Subcutaneous adipose tissue (tissue), 4 donors: ENCODE measurements around the gene MICU1. TPM values are rescaled to one million over a fixed set of nuclear protein-coding genes. Genes with fewer than 3 reads are reported as not detected.

Experiments
- total RNA-seq, 4 donors: library from RNA; depleted of rRNA; stranded (reverse); fragments of >200 nt; gene quantifications; one replicate each; pipeline ENCODE4 v1.1.0, GENCODE V29; 2016
- TF ChIP-seq, protein P1 (sequence below): fragments of 450-650 bp; IDR thresholded peaks from one replicate; pipeline ENCODE4 v1.5.1; 2016; ENCODE audit warnings: low read depth, mild to moderate bottlenecking, control low read depth, antibody characterized with exemption, moderate library complexity

The MICU1 gene
- total RNA-seq, 4 donors from 2014 or later, result 26.9 to 42.5 (median 34.9) TPM

DNA sequence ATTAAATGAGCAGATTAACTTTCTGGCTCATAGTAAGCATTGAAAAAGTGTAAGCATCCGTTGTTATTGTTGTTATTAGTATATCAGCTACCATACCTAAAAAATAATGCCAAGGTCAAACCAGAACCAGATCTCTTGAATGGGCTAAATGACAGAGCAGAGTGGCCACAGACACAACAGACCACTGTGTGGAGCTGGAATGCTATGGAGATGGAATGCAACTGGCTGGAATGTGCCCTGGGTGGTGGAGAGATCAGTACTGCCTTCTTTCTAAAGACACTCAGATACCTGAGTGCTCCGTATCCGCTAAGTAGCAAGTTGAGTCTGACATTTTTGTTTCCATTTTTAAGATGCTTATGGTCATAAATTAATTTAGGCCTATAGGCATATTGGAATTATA, 250.7 kb downstream of the MICU1 start:
- TF ChIP-seq, protein P1, sequence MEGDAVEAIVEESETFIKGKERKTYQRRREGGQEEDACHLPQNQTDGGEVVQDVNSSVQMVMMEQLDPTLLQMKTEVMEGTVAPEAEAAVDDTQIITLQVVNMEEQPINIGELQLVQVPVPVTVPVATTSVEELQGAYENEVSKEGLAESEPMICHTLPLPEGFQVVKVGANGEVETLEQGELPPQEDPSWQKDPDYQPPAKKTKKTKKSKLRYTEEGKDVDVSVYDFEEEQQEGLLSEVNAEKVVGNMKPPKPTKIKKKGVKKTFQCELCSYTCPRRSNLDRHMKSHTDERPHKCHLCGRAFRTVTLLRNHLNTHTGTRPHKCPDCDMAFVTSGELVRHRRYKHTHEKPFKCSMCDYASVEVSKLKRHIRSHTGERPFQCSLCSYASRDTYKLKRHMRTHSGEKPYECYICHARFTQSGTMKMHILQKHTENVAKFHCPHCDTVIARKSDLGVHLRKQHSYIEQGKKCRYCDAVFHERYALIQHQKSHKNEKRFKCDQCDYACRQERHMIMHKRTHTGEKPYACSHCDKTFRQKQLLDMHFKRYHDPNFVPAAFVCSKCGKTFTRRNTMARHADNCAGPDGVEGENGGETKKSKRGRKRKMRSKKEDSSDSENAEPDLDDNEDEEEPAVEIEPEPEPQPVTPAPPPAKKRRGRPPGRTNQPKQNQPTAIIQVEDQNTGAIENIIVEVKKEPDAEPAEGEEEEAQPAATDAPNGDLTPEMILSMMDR, result no peak

DNA sequence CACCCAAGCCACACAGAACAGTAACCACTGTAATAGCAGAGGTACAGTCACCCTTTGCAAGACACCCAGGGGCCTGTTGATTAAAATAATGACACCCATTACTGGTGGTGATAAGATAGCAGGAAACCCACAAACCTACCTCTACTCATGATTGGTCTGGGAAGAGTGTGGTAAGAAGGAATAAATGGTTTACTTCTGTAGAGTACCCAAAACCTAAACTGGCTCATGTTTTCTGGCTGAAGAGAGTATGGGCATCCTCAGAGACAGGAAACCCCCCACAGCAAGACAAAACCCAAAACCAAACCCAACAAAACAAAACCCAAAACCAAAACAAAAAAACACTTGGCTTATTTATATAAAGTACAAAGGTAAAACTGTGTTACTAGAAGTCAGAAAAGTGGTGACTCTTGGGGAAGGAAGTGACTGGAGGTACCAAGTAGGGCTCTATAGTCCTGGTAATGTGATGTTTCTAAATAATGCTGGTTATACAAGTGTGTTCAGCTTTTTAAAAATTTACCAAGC, 255.6 kb downstream of the MICU1 start:
- TF ChIP-seq, protein P1, result no peak

DNA sequence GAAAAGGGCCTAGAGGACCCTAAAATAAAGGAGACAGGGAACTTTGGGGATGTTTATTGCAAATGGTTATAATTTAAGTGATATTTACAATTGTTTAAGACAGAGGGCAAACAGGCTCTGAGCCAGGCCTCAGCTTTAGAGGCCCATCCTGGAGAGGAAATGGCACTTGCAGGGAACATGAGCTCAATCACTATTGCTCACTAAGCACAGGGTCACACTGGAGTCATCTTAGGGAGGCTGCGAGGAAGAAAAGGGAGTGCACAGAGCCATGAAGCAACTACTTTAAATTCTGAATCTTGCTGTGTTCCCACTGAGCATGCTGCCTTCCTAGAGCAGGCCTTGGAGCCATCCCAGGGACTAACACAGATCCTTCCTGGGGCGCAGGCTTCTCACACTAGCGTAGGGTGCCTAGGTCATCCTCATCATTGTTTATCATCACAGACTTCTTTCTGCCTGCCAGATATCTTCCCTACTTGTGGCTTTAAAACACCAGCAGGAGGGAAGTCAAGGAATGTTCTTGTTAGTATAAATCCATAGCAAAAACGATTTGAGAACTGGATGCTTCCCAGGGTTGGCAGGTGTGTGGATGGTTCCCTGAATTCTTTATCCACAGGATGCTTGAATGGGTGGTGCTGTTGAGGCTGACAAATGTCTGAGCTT, 258.4 kb downstream of the MICU1 start:
- TF ChIP-seq, protein P1, result no peak

DNA sequence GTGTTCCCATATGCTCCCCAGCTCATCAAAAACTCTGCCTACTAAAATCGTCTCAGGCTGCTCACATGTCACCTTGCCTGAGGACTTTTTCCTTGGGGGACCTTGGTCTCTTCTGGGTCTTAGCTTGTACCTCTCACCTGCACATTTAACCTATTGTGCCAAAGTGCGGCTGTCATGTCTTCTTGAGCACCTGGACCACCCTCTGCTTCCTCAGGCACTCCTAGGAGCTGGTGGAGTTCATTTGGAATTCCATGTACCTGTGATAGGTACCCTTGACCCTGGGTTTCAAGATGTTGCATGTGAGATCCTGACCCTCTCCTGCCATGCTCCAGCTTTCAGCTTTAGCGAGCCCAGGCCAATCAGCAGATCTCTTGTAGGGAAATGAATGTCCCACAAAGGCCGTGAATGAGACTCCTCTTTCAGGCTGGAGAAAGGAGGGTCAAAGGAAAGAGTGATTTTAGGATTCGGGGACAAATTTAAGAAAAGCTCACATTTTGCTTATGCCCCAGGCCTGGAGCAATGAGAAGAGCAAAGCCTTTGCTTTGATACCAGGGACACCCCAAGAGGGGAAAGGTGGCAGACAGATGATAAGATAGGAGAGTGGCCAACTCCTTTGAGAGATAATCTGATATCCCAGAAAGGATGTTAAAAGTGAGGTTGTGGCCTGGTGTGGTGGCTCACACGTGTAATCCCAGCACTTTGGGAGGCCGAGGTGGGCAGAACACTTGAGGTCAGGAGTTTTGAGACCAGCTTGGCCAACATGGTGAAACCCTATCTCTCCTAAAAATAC, 260.6 kb downstream of the MICU1 start:
- TF ChIP-seq, protein P1, result no peak

DNA sequence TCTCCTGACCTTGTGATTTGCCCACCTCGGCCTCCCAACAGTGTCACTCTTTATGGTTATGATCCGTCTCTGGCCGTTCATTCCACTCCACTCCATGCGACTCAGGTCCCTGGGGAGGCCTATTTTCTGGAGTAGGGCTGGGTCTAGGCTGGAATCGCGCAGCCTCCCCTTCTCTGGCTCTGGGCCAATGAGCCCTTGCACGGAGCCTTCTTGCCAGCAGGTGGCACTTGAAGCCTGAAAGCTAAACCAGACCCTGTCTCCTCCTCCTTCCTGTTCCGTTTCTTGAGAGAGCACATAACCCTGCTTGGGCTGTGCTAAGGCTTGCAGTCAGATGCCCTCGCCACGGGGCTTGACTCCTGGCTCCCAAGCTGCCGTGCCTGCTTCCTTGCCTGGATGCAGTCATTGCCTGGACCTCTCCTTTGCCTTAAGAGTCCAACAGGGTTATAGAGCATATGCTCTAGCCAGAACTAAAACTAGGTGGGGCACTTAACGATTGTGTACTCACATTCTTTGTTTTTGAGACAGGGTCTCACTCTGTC, 261.6 kb downstream of the MICU1 start:
- TF ChIP-seq, protein P1, result no peak

DNA sequence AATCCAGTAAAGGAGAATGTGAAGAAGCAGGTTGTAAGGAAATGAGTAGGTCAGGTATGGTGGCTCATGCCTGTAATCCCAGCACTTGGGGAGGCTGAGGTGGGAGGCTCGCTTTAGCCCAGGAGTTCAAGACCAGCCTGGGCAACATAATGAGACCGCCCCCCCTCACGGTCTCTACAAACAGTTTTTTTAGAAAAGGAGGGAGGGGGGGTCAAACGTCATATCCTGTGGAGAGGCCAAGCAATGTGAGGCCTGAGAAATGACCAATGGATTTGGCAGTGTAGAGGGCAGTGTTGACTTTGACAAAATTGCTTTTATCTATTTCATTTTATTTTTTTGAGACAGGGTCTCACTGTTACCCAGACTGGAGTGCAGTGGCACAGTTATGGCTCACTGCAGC, 268.9 kb downstream of the MICU1 start:
- TF ChIP-seq, protein P1, result no peak

DNA sequence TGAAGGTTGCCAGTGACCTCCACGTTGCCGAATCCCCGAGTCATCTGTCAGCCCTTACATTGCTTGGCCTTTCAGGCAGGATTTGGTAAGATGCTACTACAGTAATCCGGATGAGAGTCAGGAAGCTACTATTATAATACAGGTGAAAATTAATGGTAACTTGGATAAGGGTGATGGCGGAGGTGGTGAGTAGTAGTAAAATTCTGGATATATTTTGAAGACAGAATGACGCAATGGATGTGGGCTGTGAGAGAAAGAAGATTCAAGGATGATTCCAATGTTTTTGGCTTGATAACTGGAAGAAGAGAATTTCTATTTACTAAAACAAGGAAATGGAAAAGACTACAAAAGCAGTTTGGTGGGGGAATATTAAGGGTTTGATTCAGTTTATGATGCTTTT, 269.8 kb downstream of the MICU1 start:
- TF ChIP-seq, protein P1, result no peak
